Measurements from ENCODE around the gene HNRNPA1.
A peak's percentile ranks its signal among the peaks of the same experiment; 100 is the strongest.
"Not testable (repeated sequence)": the region's sequence is repeated elsewhere in the genome, so short reads cannot be mapped to it uniquely, and the experiment has no call there.

The HNRNPA1 gene

GRCh38 chr12:54276368-54276767, 4.2 kb upstream of the HNRNPA1 start:
- H3K4me3 ChIP-seq (ENCODE audit: low read depth, low read length), result no peak overlapping the region

DNA sequence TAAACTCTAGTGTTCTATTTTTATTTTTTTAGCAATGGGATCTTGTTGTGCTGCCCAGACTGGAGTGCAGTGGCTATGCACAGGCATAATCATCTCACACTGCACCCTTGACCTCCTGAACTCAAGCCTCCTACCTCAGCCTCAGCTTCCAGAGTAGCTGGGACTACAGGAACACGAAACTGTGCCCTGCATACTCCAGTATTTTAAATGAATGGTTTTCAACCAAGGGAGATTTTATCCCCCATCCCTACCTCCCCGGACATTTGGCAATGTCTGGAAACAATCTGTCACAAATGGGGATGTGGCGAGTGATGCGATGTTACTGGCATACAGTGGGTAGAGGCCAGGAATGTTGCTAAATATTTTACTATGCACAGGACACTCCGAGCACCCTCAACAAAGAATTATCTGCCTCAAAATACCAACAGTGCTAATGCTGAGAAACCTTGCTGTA, 2.7 kb upstream of the HNRNPA1 start:
- H3K4me1 ChIP-seq (ENCODE audit: control insufficient read depth, insufficient read depth, low read length), result peaks cover 11% of the 10 kb centered on the region
- H3K27me3 ChIP-seq (ENCODE audit: control insufficient read depth, insufficient read depth, low read length), result no peaks in the 10 kb centered on the region
- H3K36me3 ChIP-seq (ENCODE audit: control insufficient read depth, insufficient read depth, low read length), result peaks cover 48% of the 10 kb centered on the region
- peak overlapping the region; percentile 86; the same call in 1 of the 2 replicates for H3K27ac ChIP-seq (ENCODE audit: low read depth, low read length)
- H3K9ac ChIP-seq (ENCODE audit: low read length), result peak overlapping the region; percentile 99
- peak overlapping the region; percentile 92 for H3K4me3 ChIP-seq (ENCODE audit: low read depth, low read length)
- no peaks in the 10 kb centered on the region for H3K9me3 ChIP-seq (ENCODE audit: control insufficient read depth, insufficient read depth, low read depth, low read length)

More at GRCh38 chr12:54276368-54276767, 4.2 kb upstream of the HNRNPA1 start:
- Histone ChIP-seq H3K27me3 (ENCODE audit: control insufficient read depth, insufficient read depth, low read length) (no peaks in the 10 kb centered on the region), H3K9ac (ENCODE audit: low read length) (no peak overlapping the region), H3K4me1 (ENCODE audit: control insufficient read depth, insufficient read depth, low read length) (peaks cover 6% of the 10 kb centered on the region), H3K9me3 (ENCODE audit: control insufficient read depth, insufficient read depth, low read depth, low read length) (no peaks in the 10 kb centered on the region), H3K36me3 (ENCODE audit: control insufficient read depth, insufficient read depth, low read length) (peaks cover 44% of the 10 kb centered on the region), H3K27ac (ENCODE audit: low read depth, low read length) (no peak overlapping the region)

DNA sequence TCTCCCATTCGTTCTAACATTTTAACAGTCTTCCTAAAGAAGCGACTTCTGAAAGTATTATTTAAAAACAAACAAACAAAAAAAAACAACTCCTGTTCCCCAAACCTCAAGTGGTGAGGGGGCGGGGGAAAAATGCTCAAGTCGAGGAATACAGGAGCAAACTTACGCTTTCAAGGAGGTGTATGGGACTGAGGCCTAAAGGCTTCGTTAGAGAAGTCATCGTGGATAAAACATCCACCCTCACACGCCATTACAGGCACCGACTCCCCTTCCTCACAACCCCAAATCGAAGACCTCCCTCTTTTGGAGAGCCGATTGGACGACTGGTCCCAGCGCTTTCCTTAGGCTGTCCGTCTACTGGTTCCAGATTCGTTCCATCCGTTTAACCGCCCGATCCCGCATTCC, 1.3 kb upstream of the HNRNPA1 start:
- Histone ChIP-seq H3K4me1 (ENCODE audit: control insufficient read depth, insufficient read depth, low read length) (peaks cover 16% of the 10 kb centered on the region), H3K27ac (ENCODE audit: low read depth, low read length) (peak overlapping the region; percentile 86)

DNA sequence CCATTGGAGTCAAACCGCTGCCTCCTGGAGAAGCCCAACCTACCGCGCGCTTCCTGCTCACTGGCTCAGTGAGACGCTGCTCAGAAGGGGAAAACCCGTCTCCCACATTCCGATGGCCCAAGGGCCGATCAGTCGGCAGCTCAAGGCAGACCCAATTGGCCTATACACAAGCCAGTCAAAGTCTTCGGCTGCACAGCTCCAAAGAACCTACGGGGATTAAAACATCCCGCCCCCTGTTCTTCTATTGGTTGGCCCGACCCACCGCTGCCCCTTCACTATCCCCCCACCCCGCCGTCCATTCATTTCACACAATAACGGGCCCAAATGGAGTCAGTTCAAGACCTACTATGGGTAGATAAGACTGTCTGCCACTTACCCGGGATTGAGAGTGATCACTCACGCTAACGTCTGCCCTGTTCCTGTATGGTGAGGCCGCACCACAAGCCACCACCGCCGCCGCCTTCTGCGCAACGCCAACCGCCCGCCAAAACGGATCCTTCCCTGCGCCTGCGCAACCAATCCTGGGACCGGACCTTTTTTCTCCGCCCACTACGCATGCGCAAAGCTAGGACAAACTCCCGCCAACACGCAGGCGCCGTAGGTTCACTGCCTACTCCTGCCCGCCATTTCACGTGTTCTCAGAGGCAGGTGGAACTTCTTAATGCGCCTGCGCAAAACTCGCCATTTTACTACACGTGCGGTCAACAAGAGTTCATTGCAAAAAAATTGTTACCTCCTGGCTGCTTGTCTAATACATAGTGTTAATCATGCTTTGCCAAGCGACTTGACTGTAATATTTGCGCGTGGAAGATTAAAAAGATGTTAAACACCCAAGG, 676 bp upstream of the HNRNPA1 start, which contains the start of gene CBX5:
CBX5 (minus strand) TSS at position 491 of the 836 bp plus-strand sequence. CDS start 22,472 bp downstream, outside the sequence.
- Histone ChIP-seq H3K4me3 (ENCODE audit: low read depth, low read length) (peak within 1 kb of the TSS; percentile 92), H3K9me3 (ENCODE audit: control insufficient read depth, insufficient read depth, low read depth, low read length) (no peaks in the 10 kb centered on the region), H3K27me3 (ENCODE audit: control insufficient read depth, insufficient read depth, low read length) (no peaks in the 10 kb centered on the region), H3K9ac (ENCODE audit: low read length) (peak within 1 kb of the TSS; percentile 99), H3K27ac (ENCODE audit: low read depth, low read length) (peak within 1 kb of the TSS; percentile 99), H3K4me1 (ENCODE audit: control insufficient read depth, insufficient read depth, low read length) (peaks cover 16% of the 10 kb centered on the region), H3K36me3 (ENCODE audit: control insufficient read depth, insufficient read depth, low read length) (peaks cover 52% of the 10 kb centered on the region)

More for the DNA sequence above, 1.3 kb upstream of the HNRNPA1 start:
- peak overlapping the region; percentile 99 for H3K9ac ChIP-seq (ENCODE audit: low read length)
- H3K9me3 ChIP-seq (ENCODE audit: control insufficient read depth, insufficient read depth, low read depth, low read length), result no peaks in the 10 kb centered on the region
- H3K36me3 ChIP-seq (ENCODE audit: control insufficient read depth, insufficient read depth, low read length), result peaks cover 49% of the 10 kb centered on the region
- peak overlapping the region; percentile 92 for H3K4me3 ChIP-seq (ENCODE audit: low read depth, low read length)
- H3K27me3 ChIP-seq (ENCODE audit: control insufficient read depth, insufficient read depth, low read length), result no peaks in the 10 kb centered on the region

- Histone ChIP-seq H3K27ac (ENCODE audit: low read depth, low read length) (peak overlapping the region; percentile 99), H3K4me3 (ENCODE audit: low read depth, low read length) (peak overlapping the region; percentile 92), H3K9ac (ENCODE audit: low read length) (peak overlapping the region; percentile 99), H3K4me1 (ENCODE audit: control insufficient read depth, insufficient read depth, low read length) (peaks cover 16% of the 10 kb centered on the region), H3K36me3 (ENCODE audit: control insufficient read depth, insufficient read depth, low read length) (peaks cover 66% of the 10 kb centered on the region)
- H3K27me3 ChIP-seq (ENCODE audit: control insufficient read depth, insufficient read depth, low read length); H3K9me3 ChIP-seq (ENCODE audit: control insufficient read depth, insufficient read depth, low read depth, low read length): not testable (repeated sequence)
Observed at GRCh38 chr12:54281261-54281638, 724 bp downstream of the HNRNPA1 start.

DNA sequence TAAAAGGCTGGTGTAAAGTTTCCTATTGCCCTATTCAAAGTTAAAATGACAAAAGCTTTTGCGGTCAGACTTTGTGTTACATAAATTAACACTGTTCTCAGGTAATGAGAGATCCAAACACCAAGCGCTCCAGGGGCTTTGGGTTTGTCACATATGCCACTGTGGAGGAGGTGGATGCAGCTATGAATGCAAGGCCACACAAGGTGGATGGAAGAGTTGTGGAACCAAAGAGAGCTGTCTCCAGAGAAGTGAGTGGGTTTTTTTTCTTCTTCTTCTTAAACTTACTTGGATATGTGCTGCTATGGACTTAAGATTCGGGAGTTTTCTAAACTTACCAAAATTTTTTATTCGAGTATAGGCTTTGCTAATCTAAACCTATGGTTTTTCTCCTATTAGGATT, 1.2 kb downstream of the HNRNPA1 start:
- Histone ChIP-seq H3K4me1 (ENCODE audit: control insufficient read depth, insufficient read depth, low read length) (peaks cover 16% of the 10 kb centered on the region), H3K4me3 (ENCODE audit: low read depth, low read length) (peak overlapping the region; percentile 92), H3K27ac (ENCODE audit: low read depth, low read length) (peak overlapping the region; percentile 99)

GRCh38 chr12:54282949-54283593, 2.5 kb downstream of the HNRNPA1 start:
- Histone ChIP-seq H3K27ac (ENCODE audit: low read depth, low read length) (no peak overlapping the region), H3K4me1 (ENCODE audit: control insufficient read depth, insufficient read depth, low read length) (peaks cover 12% of the 10 kb centered on the region), H3K4me3 (ENCODE audit: low read depth, low read length) (peak overlapping the region; percentile 92), H3K9ac (ENCODE audit: low read length) (peak overlapping the region; percentile 99), H3K9me3 (ENCODE audit: control insufficient read depth, insufficient read depth, low read depth, low read length) (no peaks in the 10 kb centered on the region), H3K36me3 (ENCODE audit: control insufficient read depth, insufficient read depth, low read length) (peaks cover 79% of the 10 kb centered on the region), H3K27me3 (ENCODE audit: control insufficient read depth, insufficient read depth, low read length) (no peaks in the 10 kb centered on the region)

More for the DNA sequence above, 1.2 kb downstream of the HNRNPA1 start:
- peak overlapping the region; percentile 99 for H3K9ac ChIP-seq (ENCODE audit: low read length)
- peaks cover 71% of the 10 kb centered on the region for H3K36me3 ChIP-seq (ENCODE audit: control insufficient read depth, insufficient read depth, low read length)
- H3K9me3 ChIP-seq (ENCODE audit: control insufficient read depth, insufficient read depth, low read depth, low read length); H3K27me3 ChIP-seq (ENCODE audit: control insufficient read depth, insufficient read depth, low read length): not testable (repeated sequence)

- not testable (repeated sequence) for H3K4me1 ChIP-seq (ENCODE audit: control insufficient read depth, insufficient read depth, low read length); H3K9ac ChIP-seq (ENCODE audit: low read length); H3K27ac ChIP-seq (ENCODE audit: low read depth, low read length); H3K27me3 ChIP-seq (ENCODE audit: control insufficient read depth, insufficient read depth, low read length); H3K9me3 ChIP-seq (ENCODE audit: control insufficient read depth, insufficient read depth, low read depth, low read length)
- peaks cover 74% of the 10 kb centered on the region for H3K36me3 ChIP-seq (ENCODE audit: control insufficient read depth, insufficient read depth, low read length)
- H3K4me3 ChIP-seq (ENCODE audit: low read depth, low read length), result peak overlapping the region; percentile 92
Observed at GRCh38 chr12:54284070-54284780, 3.7 kb downstream of the HNRNPA1 start.

DNA sequence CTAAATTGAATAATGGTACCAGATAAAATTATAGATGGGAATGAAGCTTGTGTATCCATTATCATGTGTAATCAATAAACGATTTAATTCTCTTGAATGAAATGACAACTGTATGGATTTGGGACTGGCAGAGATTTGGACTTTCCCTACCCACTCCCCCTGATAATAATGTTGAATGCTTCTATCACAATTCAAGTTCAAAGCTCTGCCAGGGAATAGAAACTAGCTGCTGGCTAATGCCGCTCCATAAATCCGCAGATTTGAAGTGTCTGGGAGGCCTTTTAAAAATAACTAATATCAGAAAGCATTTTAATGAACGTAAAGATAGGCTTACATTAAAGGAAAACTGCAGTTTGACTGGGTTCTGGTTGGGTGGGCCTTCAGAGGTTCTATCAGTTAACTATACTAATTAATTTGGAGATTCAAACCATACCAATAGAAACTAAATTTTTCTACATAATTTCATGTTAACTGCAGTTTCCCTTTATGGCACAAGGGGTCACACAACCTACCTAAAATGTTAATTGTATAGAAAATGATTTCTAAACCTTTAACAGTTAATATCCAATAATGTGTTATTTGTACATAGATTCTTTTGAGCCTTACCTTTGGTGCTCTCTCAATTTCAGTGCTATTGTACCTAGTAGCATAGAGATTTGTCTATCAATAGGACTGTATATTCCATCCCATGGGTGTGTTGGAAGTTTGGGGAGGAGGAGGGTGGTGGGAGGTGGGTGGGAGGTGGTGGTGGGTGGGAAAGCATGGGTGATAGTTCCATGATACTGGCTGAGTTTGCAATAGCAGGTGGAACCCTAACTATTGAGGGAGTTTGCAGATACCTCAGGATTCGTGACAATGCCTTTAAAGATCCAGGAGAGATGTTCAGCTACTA, 4.9 kb downstream of the HNRNPA1 start:
- peaks cover 73% of the 10 kb centered on the region for H3K36me3 ChIP-seq (ENCODE audit: control insufficient read depth, insufficient read depth, low read length)
- H3K4me1 ChIP-seq (ENCODE audit: control insufficient read depth, insufficient read depth, low read length), result 0 out of 2 replicates have a peak, but pooled peaks cover 10% of the 10 kb centered on the region
- H3K27ac ChIP-seq (ENCODE audit: low read depth, low read length), result no peak overlapping the region
- H3K9ac ChIP-seq (ENCODE audit: low read length), result no peak overlapping the region
- 0 out of 2 replicates have a peak overlapping the region, but pooled peaks have one; percentile 3 for H3K4me3 ChIP-seq (ENCODE audit: low read depth, low read length)
- no peaks in the 10 kb centered on the region for H3K9me3 ChIP-seq (ENCODE audit: control insufficient read depth, insufficient read depth, low read depth, low read length)
- H3K27me3 ChIP-seq (ENCODE audit: control insufficient read depth, insufficient read depth, low read length), result no peaks in the 10 kb centered on the region
